Neural progenitor cell (in vitro differentiated cells): Measurements from ENCODE around the gene TAMALIN. TPM values are rescaled to one million over a fixed set of nuclear protein-coding genes. Genes with fewer than 3 reads are reported as not detected.

ENCODE experiments used
- DNase-seq: peaks from one replicate; pipeline ENCODE4 v3.0.0-alpha.2; 2016; ENCODE audit warnings: low spot score
- H2AFZ ChIP-seq: fragments of 200-600 bp; sonication (generic); replicated peaks from 2 replicates; pipeline ENCODE4 v1.6.1; 2016; ENCODE audit warnings: antibody characterized with exemption
- H3F3A ChIP-seq: fragments of 200-600 bp; sonication (generic); 2 replicates; pipeline ENCODE4 v1.6.1; 2016; ENCODE audit warnings: antibody characterized with exemption, low read depth
- H3K27ac ChIP-seq: fragments of 200-600 bp; sonication (generic); 2 replicates; pipeline ENCODE4 v1.5.1; 2016; ENCODE audit warnings: mild to moderate bottlenecking
- H3K27me3 ChIP-seq: fragments of 200-600 bp; sonication (generic); 2 replicates; pipeline ENCODE4 v1.6.1; 2016; ENCODE audit warnings: mild to moderate bottlenecking, moderate library complexity
- H3K36me3 ChIP-seq: fragments of 200-600 bp; sonication (generic); 2 replicates; pipeline ENCODE4 v1.5.1; 2016
- H3K4me1 ChIP-seq: fragments of 200-600 bp; sonication (generic); 2 replicates; pipeline ENCODE4 v1.6.1; 2016; ENCODE audit warnings: mixed run types
- H3K4me2 ChIP-seq: fragments of 200-600 bp; sonication (generic); 2 replicates; pipeline ENCODE4 v1.6.1; 2016
- H3K4me3 ChIP-seq: fragments of 200-600 bp; sonication (generic); 2 replicates; pipeline ENCODE4 v1.5.1; 2016
- H3K79me2 ChIP-seq: fragments of 200-600 bp; sonication (generic); 2 replicates; pipeline ENCODE4 v1.6.1; 2016; ENCODE audit warnings: low read depth
- H3K9ac ChIP-seq: fragments of 200-600 bp; sonication (generic); 2 replicates; pipeline ENCODE4 v1.6.1; 2016
- H3K9me3 ChIP-seq: fragments of 200-600 bp; sonication (generic); 2 replicates; pipeline ENCODE4 v1.5.1; 2016; ENCODE audit warnings: low read depth
- H4K20me1 ChIP-seq: fragments of 200-600 bp; sonication (generic); 2 replicates; pipeline ENCODE4 v1.6.1; 2016; ENCODE audit warnings: low read depth
- H3K27ac Mint-ChIP-seq: 3 replicates; pipeline ENCODE4 v1.8.0; 2021; ENCODE audit warnings: mixed read lengths
- H3K27me3 Mint-ChIP-seq: 2 replicates; pipeline ENCODE4 v1.8.0; 2022; ENCODE audit warnings: low read depth, mild to moderate bottlenecking, inconsistent platforms, moderate library complexity, mixed read lengths; ENCODE audit not compliant: insufficient read depth
- H3K36me3 Mint-ChIP-seq: 3 replicates; pipeline ENCODE4 v1.8.0; 2021; ENCODE audit warnings: mixed read lengths
- H3K4me1 Mint-ChIP-seq: 3 replicates; pipeline ENCODE4 v1.8.0; 2021; ENCODE audit warnings: mixed read lengths
- H3K4me3 Mint-ChIP-seq: 3 replicates; pipeline ENCODE4 v1.8.0; 2021; ENCODE audit warnings: mild to moderate bottlenecking, moderate library complexity, mixed read lengths
- H3K9me3 Mint-ChIP-seq: 3 replicates; pipeline ENCODE4 v1.8.0; 2020; ENCODE audit warnings: mixed read lengths
- EZH2 ChIP-seq: fragments of 200-600 bp; sonication (generic); IDR thresholded peaks from 2 replicates; pipeline ENCODE4 v1.6.1; 2017; ENCODE audit warnings: antibody characterized with exemption, mild to moderate bottlenecking, moderate library complexity
- EZH2phosphoT487 ChIP-seq: fragments of 200-600 bp; sonication (generic); IDR thresholded peaks from 2 replicates; pipeline ENCODE4 v1.6.1; 2017; ENCODE audit warnings: antibody characterized with exemption
- total RNA-seq: library from RNA; depleted of rRNA; stranded (reverse); fragments of >200 nt; gene quantifications from 2 replicates; pipeline ENCODE4 v1.2.3, GENCODE V29; 2015; ENCODE audit warnings: low replicate concordance
- TF ChIP-seq, protein P1 (sequence below): fragments of 200-600 bp; sonication (generic); IDR thresholded peaks from 2 replicates; pipeline ENCODE4 v1.5.1; 2017; ENCODE audit warnings: antibody characterized with exemption, mild to moderate bottlenecking

TAMALIN gene
- total RNA-seq, 1 donor from 2014 or later: 1.1 TPM

DNA sequence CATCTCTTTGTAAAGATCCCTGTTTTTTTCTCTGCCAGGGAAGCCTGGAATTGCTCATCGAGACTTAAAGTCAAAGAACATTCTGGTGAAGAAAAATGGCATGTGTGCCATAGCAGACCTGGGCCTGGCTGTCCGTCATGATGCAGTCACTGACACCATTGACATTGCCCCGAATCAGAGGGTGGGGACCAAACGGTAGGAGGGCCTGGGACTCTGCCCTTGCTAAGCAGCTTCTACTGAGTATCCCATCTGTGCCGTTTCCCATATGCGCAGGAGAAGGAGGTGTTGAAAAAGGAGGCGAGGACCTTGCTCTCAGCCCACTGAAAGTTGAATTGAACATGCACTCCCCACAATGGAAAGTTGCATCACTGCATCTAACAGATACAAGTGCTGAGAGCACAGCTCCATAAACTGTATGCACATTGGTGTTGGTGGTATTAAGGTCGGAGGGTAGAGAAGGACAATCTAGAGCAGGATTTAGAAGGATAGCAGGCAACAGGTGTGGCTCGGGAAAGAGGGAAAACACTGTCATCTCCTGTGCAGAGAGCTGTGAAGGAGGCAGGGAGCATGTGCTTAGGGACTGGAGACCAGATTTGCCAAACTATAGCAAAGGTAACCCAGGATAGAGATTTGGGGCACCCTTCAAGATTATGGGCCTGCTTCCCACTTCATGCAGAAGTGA is 21.5 kb upstream of the TAMALIN start:
- Histone ChIP-seq H3K36me3 (peaks cover 7% of the 10 kb centered on the region), H3K4me3 (no peak overlapping the region), H3K9me3 (no peaks in the 10 kb centered on the region), H3K9ac (no peak overlapping the region), H4K20me1 (peaks cover 11% of the 10 kb centered on the region), H3K4me2 (no peak overlapping the region), H2AFZ (no peak overlapping the region), H3K27ac (no peak overlapping the region), H3K79me2 (no peaks in the 10 kb centered on the region), H3K4me1 (no peaks in the 10 kb centered on the region), H3F3A (no peaks in the 10 kb centered on the region), H3K27me3 (no peaks in the 10 kb centered on the region)
- H3K36me3 Mint-ChIP-seq: peaks cover 19% of the 10 kb centered on the region
- TF ChIP-seq EZH2phosphoT487: no peak
- TF ChIP-seq EZH2: no peak
- TF ChIP-seq, protein P1, sequence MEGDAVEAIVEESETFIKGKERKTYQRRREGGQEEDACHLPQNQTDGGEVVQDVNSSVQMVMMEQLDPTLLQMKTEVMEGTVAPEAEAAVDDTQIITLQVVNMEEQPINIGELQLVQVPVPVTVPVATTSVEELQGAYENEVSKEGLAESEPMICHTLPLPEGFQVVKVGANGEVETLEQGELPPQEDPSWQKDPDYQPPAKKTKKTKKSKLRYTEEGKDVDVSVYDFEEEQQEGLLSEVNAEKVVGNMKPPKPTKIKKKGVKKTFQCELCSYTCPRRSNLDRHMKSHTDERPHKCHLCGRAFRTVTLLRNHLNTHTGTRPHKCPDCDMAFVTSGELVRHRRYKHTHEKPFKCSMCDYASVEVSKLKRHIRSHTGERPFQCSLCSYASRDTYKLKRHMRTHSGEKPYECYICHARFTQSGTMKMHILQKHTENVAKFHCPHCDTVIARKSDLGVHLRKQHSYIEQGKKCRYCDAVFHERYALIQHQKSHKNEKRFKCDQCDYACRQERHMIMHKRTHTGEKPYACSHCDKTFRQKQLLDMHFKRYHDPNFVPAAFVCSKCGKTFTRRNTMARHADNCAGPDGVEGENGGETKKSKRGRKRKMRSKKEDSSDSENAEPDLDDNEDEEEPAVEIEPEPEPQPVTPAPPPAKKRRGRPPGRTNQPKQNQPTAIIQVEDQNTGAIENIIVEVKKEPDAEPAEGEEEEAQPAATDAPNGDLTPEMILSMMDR: no peak
- no peak overlapping the region for H3K4me3 Mint-ChIP-seq
- no peaks in the 10 kb centered on the region for H3K9me3 Mint-ChIP-seq
- H3K27me3 Mint-ChIP-seq: peaks cover 4% of the 10 kb centered on the region
- no peak overlapping the region for H3K27ac Mint-ChIP-seq
- no peaks in the 10 kb centered on the region for H3K4me1 Mint-ChIP-seq
- no peak for DNase-seq

DNA sequence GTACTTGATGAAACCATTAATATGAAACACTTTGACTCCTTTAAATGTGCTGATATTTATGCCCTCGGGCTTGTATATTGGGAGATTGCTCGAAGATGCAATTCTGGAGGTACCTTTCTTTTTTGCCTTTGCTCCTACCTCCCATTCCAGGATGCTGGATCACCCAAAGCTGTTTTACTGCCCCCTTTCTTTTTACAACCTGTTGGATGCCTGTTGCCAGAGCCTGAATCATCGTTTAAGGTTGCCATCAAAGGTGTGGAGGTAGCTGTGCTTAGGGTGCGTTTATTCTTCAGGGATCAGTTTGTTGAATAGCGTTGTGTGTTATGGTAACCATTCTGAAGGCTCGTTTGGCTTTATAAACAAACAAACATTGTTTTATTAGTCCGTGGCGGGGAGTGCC is 19.9 kb upstream of the TAMALIN start:
- no peak for DNase-seq
- H3K36me3 Mint-ChIP-seq: peaks cover 17% of the 10 kb centered on the region

DNA sequence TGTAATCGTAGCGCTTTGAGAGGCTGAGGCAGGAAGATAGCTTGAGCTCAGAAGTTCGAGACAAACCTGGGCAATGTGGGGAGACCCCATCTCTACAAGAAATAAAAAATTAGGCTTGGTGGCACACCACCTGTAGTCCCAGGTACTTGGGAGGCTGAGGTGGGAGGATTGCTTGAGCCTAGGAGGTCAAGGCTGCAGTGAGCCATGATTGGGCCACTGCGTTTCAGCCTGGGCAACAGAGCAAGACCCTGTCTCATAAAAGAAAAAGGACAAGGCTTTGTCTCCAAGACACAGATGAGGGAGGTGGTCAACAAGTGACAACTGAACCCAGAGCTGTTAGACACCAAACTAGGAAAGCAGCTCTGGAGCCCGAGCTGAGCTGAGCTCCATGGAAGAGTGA is 14.5 kb upstream of the TAMALIN start:
- no peak overlapping the region for H3K9ac ChIP-seq
- H3K4me1 ChIP-seq: no peaks in the 10 kb centered on the region
- H4K20me1 ChIP-seq: peaks cover 2% of the 10 kb centered on the region
- peaks cover 5% of the 10 kb centered on the region for H3K36me3 ChIP-seq
- no peak overlapping the region for H2AFZ ChIP-seq
- peaks cover 13% of the 10 kb centered on the region for H3K36me3 Mint-ChIP-seq
- no peaks in the 10 kb centered on the region for H3K9me3 Mint-ChIP-seq
- H3K27me3 ChIP-seq: no peaks in the 10 kb centered on the region
- H3K27ac Mint-ChIP-seq: no peak overlapping the region
- no peaks in the 10 kb centered on the region for H3K9me3 ChIP-seq
- H3K4me3 ChIP-seq: no peak overlapping the region
- DNase-seq: no peak
- no peaks in the 10 kb centered on the region for H3K79me2 ChIP-seq
- H3K4me3 Mint-ChIP-seq: no peak overlapping the region
- H3F3A ChIP-seq: peaks cover 4% of the 10 kb centered on the region
- H3K4me2 ChIP-seq: no peak overlapping the region
- H3K27me3 Mint-ChIP-seq: peaks cover 3% of the 10 kb centered on the region
- H3K4me1 Mint-ChIP-seq: peaks cover 2% of the 10 kb centered on the region
- TF ChIP-seq, protein P1: no peak
- TF ChIP-seq EZH2 (no peak), EZH2phosphoT487 (no peak)
- H3K27ac ChIP-seq: no peak overlapping the region

More for the DNA sequence above, 19.9 kb upstream of the TAMALIN start:
- Mint-ChIP-seq H3K4me1 (no peaks in the 10 kb centered on the region), H3K4me3 (no peak overlapping the region), H3K9me3 (no peaks in the 10 kb centered on the region), H3K27ac (no peak overlapping the region), H3K27me3 (peaks cover 4% of the 10 kb centered on the region)
- Histone ChIP-seq H2AFZ (no peak overlapping the region), H3F3A (no peaks in the 10 kb centered on the region), H3K4me1 (no peaks in the 10 kb centered on the region), H3K9me3 (no peaks in the 10 kb centered on the region), H3K4me3 (no peak overlapping the region), H4K20me1 (no peaks in the 10 kb centered on the region), H3K9ac (no peak overlapping the region), H3K27me3 (no peaks in the 10 kb centered on the region), H3K27ac (no peak overlapping the region), H3K79me2 (no peaks in the 10 kb centered on the region), H3K4me2 (no peak overlapping the region), H3K36me3 (peaks cover 7% of the 10 kb centered on the region)
- no peak for TF ChIP-seq EZH2phosphoT487
- TF ChIP-seq EZH2: no peak
- TF ChIP-seq, protein P1: no peak
